OCI-LY7 (cell line): Measurements from ENCODE around the gene MAML3. TPM values are rescaled to one million over a fixed set of nuclear protein-coding genes. Genes with fewer than 3 reads are reported as not detected.

Source experiments
- BruUV-seq: library from RNA; stranded (reverse); fragments of 400-500 nt; replicated peaks from 2 replicates; lab custom pipeline; 2021; lab: Mats Ljungman, UMichigan
- CTCF ChIA-PET: fragments of 300-600 bp; sonication (Branson Sonifier 250); formaldehyde crosslinking; loops from one replicate; lab custom pipeline; 2022; ENCODE audit warnings: antibody characterized with exemption; ENCODE audit not compliant: unreplicated experiment; lab: Charles Lee
- POLR2A ChIA-PET: fragments of 300-600 bp; sonication (Branson Sonifier 250); formaldehyde crosslinking; loops from one replicate; lab custom pipeline; 2022; ENCODE audit warnings: antibody characterized with exemption; lab: Charles Lee
- DNase-seq: peaks from one replicate; pipeline ENCODE4 v3.0.0-alpha.2; 2015; ENCODE audit warnings: low spot score
- H2AFZ ChIP-seq: fragments of 200-600 bp; sonication (generic), shearing (Covaris generic); 2 replicates; pipeline ENCODE4 v1.6.1; 2014; ENCODE audit warnings: mild to moderate bottlenecking, antibody characterized with exemption, low read length, moderate library complexity
- H3K27ac ChIP-seq: fragments of 200-600 bp; sonication (generic); 2 replicates; pipeline ENCODE4 v1.5.1; 2014; ENCODE audit warnings: mixed run types, low read depth, mild to moderate bottlenecking, moderate library complexity, low read length, inconsistent platforms; ENCODE audit not compliant: poor library complexity, severe bottlenecking
- H3K36me3 ChIP-seq: fragments of 200-600 bp; sonication (generic); 2 replicates; pipeline ENCODE4 v1.6.1; 2014; ENCODE audit warnings: mild to moderate bottlenecking, antibody characterized with exemption, low read length, moderate library complexity, mixed read lengths; ENCODE audit not compliant: insufficient read depth
- H3K4me1 ChIP-seq: fragments of 200-600 bp; sonication (generic); 2 replicates; pipeline ENCODE4 v1.5.1; 2014; ENCODE audit warnings: mild to moderate bottlenecking, low read length; ENCODE audit not compliant: insufficient read depth, poor library complexity, severe bottlenecking
- H3K4me2 ChIP-seq: fragments of 200-600 bp; sonication (generic); 2 replicates; pipeline ENCODE4 v1.6.1; 2014; ENCODE audit warnings: mild to moderate bottlenecking, low read length
- H3K4me3 ChIP-seq: fragments of 200-600 bp; sonication (generic); 2 replicates; pipeline ENCODE4 v1.5.1; 2014; ENCODE audit warnings: mild to moderate bottlenecking, low read depth, low read length; ENCODE audit not compliant: poor library complexity, severe bottlenecking
- H3K79me2 ChIP-seq: fragments of 200-600 bp; sonication (generic); 2 replicates; pipeline ENCODE4 v1.6.1; 2016; ENCODE audit warnings: low read depth, mild to moderate bottlenecking, low read length, moderate library complexity, mixed read lengths; ENCODE audit not compliant: insufficient read depth
- H3K9me2 ChIP-seq: fragments of 200-600 bp; sonication (generic); 2 replicates; pipeline ENCODE4 v1.6.1; 2016; ENCODE audit warnings: mild to moderate bottlenecking, low read length, mixed read lengths; ENCODE audit not compliant: insufficient read depth
- H3K9me3 ChIP-seq: fragments of 200-600 bp; sonication (generic); 2 replicates; pipeline ENCODE4 v1.6.1; 2014; ENCODE audit warnings: mild to moderate bottlenecking, mixed run types, low read length, mixed read lengths
- H4K20me1 ChIP-seq: fragments of 200-600 bp; sonication (generic); 2 replicates; pipeline ENCODE4 v1.6.1; 2014; ENCODE audit warnings: mild to moderate bottlenecking, antibody characterized with exemption, low read length, moderate library complexity, mixed read lengths; ENCODE audit not compliant: insufficient read depth
- CTCF ChIP-seq: fragments of 200-600 bp; sonication (generic); conservative IDR thresholded peaks from 2 replicates; pipeline ENCODE4 v1.5.1; 2014; ENCODE audit warnings: mild to moderate bottlenecking, antibody characterized with exemption, low read length, moderate library complexity, mixed read lengths
- EZH2phosphoT487 ChIP-seq: fragments of 200-600 bp; sonication (generic); IDR thresholded peaks from 2 replicates; pipeline ENCODE4 v1.6.1; 2018; ENCODE audit warnings: low read depth, borderline replicate concordance, mild to moderate bottlenecking, mixed run types, antibody characterized with exemption, low read length, moderate library complexity, mixed read lengths
- intact Hi-C: fragments of 100-400 bp; cut with micrococcal nuclease; formaldehyde crosslinking; loops from one replicate; pipeline ENCODE4 v1.10.0; 2022; ENCODE audit not compliant: unreplicated experiment
- total RNA-seq, 2 experiments: library from RNA; depleted of rRNA in 1 of 2; stranded (reverse); fragments of >200 nt in 1 of 2; shearing (Covaris generic) in 1 of 2; gene quantifications; 2 replicates each; pipeline ENCODE4 v1.2.3, GENCODE V29; 2014 to 2022

Gene MAML3
- total RNA-seq, 2 experiments from 2014 or later: 0.80 to 1.2 TPM

- TF ChIP-seq CTCF: no peak
- TF ChIP-seq EZH2phosphoT487: no peak
- no peaks in the 10 kb centered on the region for H3K79me2 ChIP-seq
- no peak overlapping the region for H3K4me3 ChIP-seq
- H3K4me1 ChIP-seq: no peaks in the 10 kb centered on the region
- no peaks in the 10 kb centered on the region for H3K9me3 ChIP-seq
- POLR2A ChIA-PET: no interaction called here
- no peaks in the 10 kb centered on the region for H3K9me2 ChIP-seq
- H3K27ac ChIP-seq: no peak overlapping the region
- BruUV-seq: no TSS peak
- no peaks in the 10 kb centered on the region for H4K20me1 ChIP-seq
- intact Hi-C loops: no loop called here
- no peak for DNase-seq
- peak overlapping the region; percentile 38; the same call in 1 of the 2 replicates for H2AFZ ChIP-seq
- CTCF ChIA-PET: interaction anchor here (0.8 kb wide), 2 partner anchors 34 to 127 kb away, joined by 3 read pairs; no protein-coding TSS in a partner anchor
- no peaks in the 10 kb centered on the region for H3K36me3 ChIP-seq
- H3K4me2 ChIP-seq: no peak overlapping the region
Observed at GRCh38 chr4:140116442-140117104, 37.4 kb downstream of the MAML3 start.

GRCh38 chr4:140115140-140115539 lies 38.8 kb downstream of the MAML3 start:
- CTCF ChIA-PET: no interaction called here
- intact Hi-C loops: no loop called here

GRCh38 chr4:140113653-140114052 lies 40.3 kb downstream of the MAML3 start:
- Histone ChIP-seq H4K20me1 (no peaks in the 10 kb centered on the region), H3K79me2 (no peaks in the 10 kb centered on the region), H3K9me2 (no peaks in the 10 kb centered on the region), H2AFZ (no peak overlapping the region), H3K4me2 (no peak overlapping the region), H3K9me3 (no peaks in the 10 kb centered on the region), H3K4me3 (no peak overlapping the region), H3K27ac (no peak overlapping the region), H3K36me3 (no peaks in the 10 kb centered on the region), H3K4me1 (no peaks in the 10 kb centered on the region)
- BruUV-seq: no TSS peak
- ChIA-PET POLR2A (interaction anchor here (0.6 to 0.7 kb wide), 2 partner anchors 11 to 908 kb away, joined by 3 to 4 read pairs; no protein-coding TSS in a partner anchor), CTCF (no interaction called here)
- intact Hi-C loops: no loop called here
- TF ChIP-seq CTCF: no peak
- no peak for TF ChIP-seq EZH2phosphoT487
- no peak for DNase-seq

More at GRCh38 chr4:140115140-140115539, 38.8 kb downstream of the MAML3 start:
- no peaks in the 10 kb centered on the region for H3K4me1 ChIP-seq
- POLR2A ChIA-PET: interaction anchor here (0.5 kb wide), 1 partner anchor 12 kb away, joined by 3 read pairs; no protein-coding TSS in a partner anchor
- H3K4me3 ChIP-seq: no peak overlapping the region
- no peaks in the 10 kb centered on the region for H4K20me1 ChIP-seq
- H3K9me2 ChIP-seq: no peaks in the 10 kb centered on the region
- BruUV-seq: no TSS peak
- TF ChIP-seq EZH2phosphoT487: no peak
- no peak overlapping the region for H3K27ac ChIP-seq
- H3K4me2 ChIP-seq: no peak overlapping the region
- H3K79me2 ChIP-seq: no peaks in the 10 kb centered on the region
- DNase-seq: no peak
- no peaks in the 10 kb centered on the region for H3K9me3 ChIP-seq
- no peaks in the 10 kb centered on the region for H3K36me3 ChIP-seq
- H2AFZ ChIP-seq: no peak overlapping the region
